AG04450 (cell line): ENCODE measurements around the gene TGFA. TPM values are rescaled to one million over a fixed set of nuclear protein-coding genes. Genes with fewer than 3 reads are reported as not detected.

Experiments
- CTCF ChIA-PET: fragments of 300-600, 350-600 bp; formaldehyde crosslinking; extraction: SDS; loops from one replicate; lab custom pipeline; 2022; ENCODE audit warnings: antibody characterized with exemption, inconsistent platforms; lab: Charles Lee
- POLR2A ChIA-PET: fragments of 350-600 bp; formaldehyde crosslinking; extraction: SDS; loops from one replicate; lab custom pipeline; 2021; ENCODE audit warnings: antibody characterized with exemption, inconsistent platforms; lab: Yijun Ruan, JAX
- DNase-seq: peaks from one replicate; pipeline ENCODE4 v3.0.0-alpha.2; 2011; ENCODE audit warnings: low read depth, low spot score
- H3K27ac ChIP-seq: one replicate; pipeline ENCODE4 v1.5.1; 2012; ENCODE audit warnings: low read depth, low read length, control low read depth
- H3K27me3 ChIP-seq: one replicate; pipeline ENCODE4 v1.6.0; 2012; ENCODE audit warnings: low read length; ENCODE audit not compliant: control insufficient read depth, insufficient read depth
- H3K4me3 ChIP-seq: 2 replicates; pipeline ENCODE4 v1.5.1; 2011; ENCODE audit warnings: mild to moderate bottlenecking, low read depth, low read length, control low read depth
- H3K9me3 ChIP-seq: 2 replicates; pipeline ENCODE4 v1.5.1; 2012; ENCODE audit warnings: low read length; ENCODE audit not compliant: control insufficient read depth, insufficient read depth
- polyA plus RNA-seq: library from polyadenylated mRNA; depleted of rRNA; stranded (reverse); fragments of >200 nt; gene quantifications from 2 replicates; pipeline ENCODE4 v1.2.3, GENCODE V29; 2011
- TF ChIP-seq, protein P1 (sequence below): IDR thresholded peaks from 2 replicates; pipeline ENCODE4 v1.5.1; 2011; ENCODE audit warnings: low read depth, low read length, control low read depth, inconsistent platforms

Gene TGFA
- polyA plus RNA-seq, 1 experiment: not detected

GRCh38 chr2:70554338-70554892 is 789 bp upstream of the TGFA start:
- TF ChIP-seq, protein P1, sequence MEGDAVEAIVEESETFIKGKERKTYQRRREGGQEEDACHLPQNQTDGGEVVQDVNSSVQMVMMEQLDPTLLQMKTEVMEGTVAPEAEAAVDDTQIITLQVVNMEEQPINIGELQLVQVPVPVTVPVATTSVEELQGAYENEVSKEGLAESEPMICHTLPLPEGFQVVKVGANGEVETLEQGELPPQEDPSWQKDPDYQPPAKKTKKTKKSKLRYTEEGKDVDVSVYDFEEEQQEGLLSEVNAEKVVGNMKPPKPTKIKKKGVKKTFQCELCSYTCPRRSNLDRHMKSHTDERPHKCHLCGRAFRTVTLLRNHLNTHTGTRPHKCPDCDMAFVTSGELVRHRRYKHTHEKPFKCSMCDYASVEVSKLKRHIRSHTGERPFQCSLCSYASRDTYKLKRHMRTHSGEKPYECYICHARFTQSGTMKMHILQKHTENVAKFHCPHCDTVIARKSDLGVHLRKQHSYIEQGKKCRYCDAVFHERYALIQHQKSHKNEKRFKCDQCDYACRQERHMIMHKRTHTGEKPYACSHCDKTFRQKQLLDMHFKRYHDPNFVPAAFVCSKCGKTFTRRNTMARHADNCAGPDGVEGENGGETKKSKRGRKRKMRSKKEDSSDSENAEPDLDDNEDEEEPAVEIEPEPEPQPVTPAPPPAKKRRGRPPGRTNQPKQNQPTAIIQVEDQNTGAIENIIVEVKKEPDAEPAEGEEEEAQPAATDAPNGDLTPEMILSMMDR: no peak
- Histone ChIP-seq H3K4me3 (peak overlapping the region; percentile 48; the same call in 1 of the 2 replicates), H3K9me3 (no peaks in the 10 kb centered on the region; the same call in 1 of the 2 replicates), H3K27me3 (peaks cover 45% of the 10 kb centered on the region), H3K27ac (no peak overlapping the region)
- POLR2A ChIA-PET: no interaction called here
- CTCF ChIA-PET: interaction anchor here (0.6 kb wide), 1 partner anchor 92 kb away, joined by 4 read pairs; no protein-coding TSS in a partner anchor
- no peak for DNase-seq

- TF ChIP-seq, protein P1: no peak
- Histone ChIP-seq H3K27me3 (peaks cover 45% of the 10 kb centered on the region), H3K27ac (no peak overlapping the region), H3K9me3 (no peaks in the 10 kb centered on the region; the same call in 1 of the 2 replicates), H3K4me3 (peak overlapping the region; percentile 48)
- ChIA-PET CTCF (interaction anchor here (0.7 kb wide), 1 partner anchor 212 kb away, joined by 3 read pairs; no protein-coding TSS in a partner anchor), POLR2A (no interaction called here)
- no peak for DNase-seq
Observed at GRCh38 chr2:70553334-70553583, 367 bp downstream of the TGFA start.

GRCh38 chr2:70552501-70553333 is 909 bp downstream of the TGFA start:
- Histone ChIP-seq H3K27me3 (peaks cover 45% of the 10 kb centered on the region), H3K27ac (no peak overlapping the region), H3K4me3 (no peak overlapping the region), H3K9me3 (no peaks in the 10 kb centered on the region; the same call in 1 of the 2 replicates)
- TF ChIP-seq, protein P1: no peak
- CTCF ChIA-PET: no interaction called here
- POLR2A ChIA-PET: no interaction called here
- no peak for DNase-seq

- ChIA-PET POLR2A (no interaction called here), CTCF (no interaction called here)
- Histone ChIP-seq H3K4me3 (no peak overlapping the region), H3K27me3 (peaks cover 38% of the 10 kb centered on the region), H3K9me3 (no peaks in the 10 kb centered on the region; the same call in 1 of the 2 replicates), H3K27ac (no peak overlapping the region)
- TF ChIP-seq, protein P1: no peak
- DNase-seq: no peak
Observed at GRCh38 chr2:70551167-70551566, 2.5 kb downstream of the TGFA start.

DNA sequence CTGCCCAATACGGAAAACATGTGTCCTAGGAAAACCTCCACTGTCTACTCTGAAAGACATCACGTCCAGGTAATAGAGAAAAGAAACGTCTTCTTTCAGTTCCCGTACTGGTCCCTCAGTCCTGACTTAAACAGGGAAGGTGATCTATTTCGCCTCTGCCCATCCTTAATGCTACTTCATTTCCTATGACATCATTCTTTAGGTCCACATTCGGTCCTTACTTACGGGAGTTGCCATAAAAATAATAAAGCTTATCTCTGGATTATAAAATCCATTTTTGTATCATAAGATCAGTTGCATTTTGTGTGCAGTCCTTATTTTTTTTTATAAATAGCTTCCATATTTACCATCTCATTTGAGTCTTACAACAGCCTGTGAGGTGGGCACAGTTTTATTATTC is 3.7 kb downstream of the TGFA start:
- ChIA-PET CTCF (no interaction called here), POLR2A (no interaction called here)
- Histone ChIP-seq H3K27ac (no peak overlapping the region), H3K9me3 (no peaks in the 10 kb centered on the region; the same call in 1 of the 2 replicates), H3K27me3 (peaks cover 35% of the 10 kb centered on the region), H3K4me3 (no peak overlapping the region)
- TF ChIP-seq, protein P1: no peak
- DNase-seq: no peak
